SIG-M5 treated with dmso at 0.1 percent for 504 hours (cell line): ENCODE measurements around the gene TIMP2.

Source experiments
- DNase-seq: peaks from one replicate; lab custom pipeline; 2025; ENCODE audit not compliant: unreplicated experiment; lab: John Stamatoyannopoulos, UW

The TIMP2 gene

GRCh38 chr17:78818932-78819331 is 106.3 kb downstream of the TIMP2 start:
- DNase-seq = no peak

- DNase-seq = no peak
Measured at GRCh38 chr17:78818152-78818846, 106.9 kb downstream of the TIMP2 start.

DNA sequence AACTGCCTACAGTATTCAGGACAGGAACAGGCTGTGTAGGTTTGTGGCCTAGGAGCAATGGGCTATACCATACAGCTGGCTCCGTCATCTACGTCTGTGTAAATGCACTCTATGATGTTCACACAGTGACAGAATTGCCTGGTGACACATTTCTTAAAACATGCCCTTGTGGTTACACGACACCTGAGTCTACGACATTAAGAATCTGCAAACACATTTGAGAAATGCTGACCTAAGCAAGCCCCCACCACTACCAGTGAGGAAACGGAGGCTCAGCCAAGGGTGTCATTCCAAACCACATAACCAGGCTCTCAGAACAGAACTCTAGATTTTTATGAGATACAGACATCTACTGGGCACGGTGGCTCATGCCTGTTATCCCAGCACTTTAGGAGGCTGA is 108.1 kb downstream of the TIMP2 start:
- DNase-seq = no peak

DNA sequence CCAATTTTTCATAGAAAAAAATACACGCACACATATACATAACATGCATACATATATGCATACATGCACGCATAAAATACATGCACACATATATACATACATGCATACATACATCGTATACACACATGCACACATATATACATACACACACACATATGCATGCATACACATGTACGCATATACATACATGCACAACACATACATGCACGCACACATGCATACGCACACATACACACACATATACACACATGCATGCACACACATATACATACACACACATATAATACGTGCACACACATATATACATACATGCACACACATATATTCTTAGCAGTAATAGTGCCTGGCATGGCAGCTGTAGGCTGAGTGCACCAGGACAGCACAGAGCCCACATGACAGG is 109.5 kb downstream of the TIMP2 start:
- DNase-seq = no peak

- DNase-seq = no peak
Measured at GRCh38 chr17:78812855-78813254, 112.3 kb downstream of the TIMP2 start.

GRCh38 chr17:78808163-78808562 is 117.0 kb downstream of the TIMP2 start:
- no peak for DNase-seq

GRCh38 chr17:78806451-78806850 is 118.7 kb downstream of the TIMP2 start:
- peak; percentile 15 for DNase-seq

GRCh38 chr17:78805301-78805700 is 119.9 kb downstream of the TIMP2 start:
- no peak for DNase-seq

DNA sequence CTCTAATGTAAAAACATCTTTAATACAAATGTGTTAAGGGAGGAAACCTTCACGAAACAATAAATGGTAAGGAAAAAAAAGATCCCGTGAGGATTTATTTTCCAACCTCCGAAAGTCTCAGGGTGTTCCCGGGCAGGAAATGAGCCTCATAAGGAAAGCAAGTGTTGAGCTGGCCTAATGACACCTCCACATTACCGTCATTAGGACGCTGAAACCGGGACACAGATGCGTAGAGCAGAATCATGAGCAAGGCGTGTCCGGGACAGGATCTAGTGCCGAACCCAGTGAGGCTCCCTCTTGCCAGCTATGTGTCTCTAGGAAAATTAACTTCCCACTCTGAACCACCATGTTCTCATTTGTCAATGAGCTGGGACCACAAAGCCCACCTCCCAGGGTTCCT is 120.4 kb downstream of the TIMP2 start:
- no peak for DNase-seq

GRCh38 chr17:78803186-78803845 is 121.9 kb downstream of the TIMP2 start:
- DNase-seq = no peak
